DOHH2 (cell line): ENCODE measurements around the gene STARD3NL.

Experiments
- EZH2phosphoT487 ChIP-seq: fragments of 200-600 bp; sonication (generic); IDR thresholded peaks from 2 replicates; pipeline ENCODE4 v1.6.1; 2017; ENCODE audit warnings: borderline replicate concordance, mild to moderate bottlenecking, antibody characterized with exemption, low read length, moderate library complexity, mixed read lengths
- TF ChIP-seq, protein P1 (sequence below): fragments of 200-600 bp; sonication (generic); IDR thresholded peaks from one replicate; pipeline ENCODE4 v1.5.1; 2014; ENCODE audit warnings: antibody characterized with exemption, mild to moderate bottlenecking, low read depth, low read length; ENCODE audit not compliant: poor library complexity, severe bottlenecking

DNA sequence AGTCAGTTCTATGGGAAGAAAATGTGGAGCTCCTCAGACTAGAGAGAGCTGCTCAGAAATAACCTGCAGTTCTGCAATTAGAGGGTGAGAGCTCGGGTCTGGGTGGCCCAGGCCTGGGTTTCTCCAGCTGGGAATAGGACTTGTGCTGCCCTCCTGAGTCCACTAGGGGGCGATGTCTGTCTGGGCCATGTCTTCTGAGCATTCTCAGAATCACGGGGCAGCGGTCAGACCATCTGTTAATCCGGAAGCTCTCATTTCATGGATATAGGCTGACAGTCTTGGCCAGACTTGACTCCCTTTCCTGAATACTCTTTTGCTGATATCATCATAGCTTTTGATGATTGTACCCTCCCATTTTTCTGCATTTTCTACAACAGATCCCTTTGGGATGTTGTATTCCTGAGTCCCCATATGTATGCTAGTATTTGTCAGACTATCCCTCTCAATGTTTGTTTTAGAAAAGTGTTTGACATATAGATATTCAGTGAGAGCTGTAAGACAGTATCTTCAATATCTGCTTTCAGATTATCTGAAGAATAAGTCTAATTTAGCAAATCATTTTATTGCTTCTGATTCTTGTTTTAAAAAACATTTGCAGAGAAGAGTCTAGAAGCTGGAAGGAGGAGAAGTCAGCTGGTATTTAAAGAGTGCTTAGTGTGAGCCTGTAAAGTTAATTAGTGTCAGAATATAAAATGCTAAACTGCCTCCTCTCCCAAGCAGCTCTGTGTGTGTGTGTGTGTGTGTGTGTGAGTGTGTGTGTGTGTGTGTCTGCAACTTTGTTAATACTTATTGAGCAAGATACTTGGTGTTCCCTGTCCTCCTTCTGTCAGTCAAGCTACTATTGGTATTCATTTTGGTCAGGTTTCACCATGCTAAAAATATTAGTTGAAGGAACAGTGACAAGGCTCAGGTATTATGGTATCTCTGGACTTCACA lies 38.0 kb downstream of the STARD3NL start:
- TF ChIP-seq, protein P1, sequence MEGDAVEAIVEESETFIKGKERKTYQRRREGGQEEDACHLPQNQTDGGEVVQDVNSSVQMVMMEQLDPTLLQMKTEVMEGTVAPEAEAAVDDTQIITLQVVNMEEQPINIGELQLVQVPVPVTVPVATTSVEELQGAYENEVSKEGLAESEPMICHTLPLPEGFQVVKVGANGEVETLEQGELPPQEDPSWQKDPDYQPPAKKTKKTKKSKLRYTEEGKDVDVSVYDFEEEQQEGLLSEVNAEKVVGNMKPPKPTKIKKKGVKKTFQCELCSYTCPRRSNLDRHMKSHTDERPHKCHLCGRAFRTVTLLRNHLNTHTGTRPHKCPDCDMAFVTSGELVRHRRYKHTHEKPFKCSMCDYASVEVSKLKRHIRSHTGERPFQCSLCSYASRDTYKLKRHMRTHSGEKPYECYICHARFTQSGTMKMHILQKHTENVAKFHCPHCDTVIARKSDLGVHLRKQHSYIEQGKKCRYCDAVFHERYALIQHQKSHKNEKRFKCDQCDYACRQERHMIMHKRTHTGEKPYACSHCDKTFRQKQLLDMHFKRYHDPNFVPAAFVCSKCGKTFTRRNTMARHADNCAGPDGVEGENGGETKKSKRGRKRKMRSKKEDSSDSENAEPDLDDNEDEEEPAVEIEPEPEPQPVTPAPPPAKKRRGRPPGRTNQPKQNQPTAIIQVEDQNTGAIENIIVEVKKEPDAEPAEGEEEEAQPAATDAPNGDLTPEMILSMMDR: peak; percentile 99
- no peak for TF ChIP-seq EZH2phosphoT487
